MM.1S (cell line): ENCODE results near the gene NDRG2.
"Not testable (repeated sequence)": the region's sequence is repeated elsewhere in the genome, so short reads cannot be mapped to it uniquely, and the experiment has no call there.

ENCODE experiments used
- DNase-seq: peaks from one replicate; pipeline ENCODE4 v3.0.0-alpha.2; 2015
- H2AFZ ChIP-seq: fragments of 300-600 bp; sonication (generic); 2 replicates; pipeline ENCODE4 v1.6.0; 2016; ENCODE audit warnings: antibody characterized with exemption, low read length
- H3F3A ChIP-seq: fragments of 300-600 bp; sonication (generic); 2 replicates; pipeline ENCODE4 v1.6.1; 2016; ENCODE audit warnings: mild to moderate bottlenecking, antibody characterized with exemption, low read length, moderate library complexity, mixed read lengths; ENCODE audit not compliant: insufficient read depth
- H3K27ac ChIP-seq: fragments of 300-600 bp; sonication (generic); 2 replicates; pipeline ENCODE4 v1.5.1; 2016; ENCODE audit warnings: mild to moderate bottlenecking, low read length
- H3K27me3 ChIP-seq: fragments of 300-600 bp; sonication (generic); replicated peaks from 2 replicates; pipeline ENCODE4 v1.6.0; 2016; ENCODE audit warnings: low read length; ENCODE audit not compliant: insufficient read depth
- H3K36me3 ChIP-seq: fragments of 300-600 bp; sonication (generic); replicated peaks from 2 replicates; pipeline ENCODE4 v1.6.1; 2016; ENCODE audit warnings: mild to moderate bottlenecking, low read length, mixed read lengths; ENCODE audit not compliant: insufficient read depth
- H3K4me1 ChIP-seq: fragments of 300-600 bp; sonication (generic); 2 replicates; pipeline ENCODE4 v1.6.1; 2016; ENCODE audit warnings: low read length, mixed read lengths
- H3K4me2 ChIP-seq: fragments of 300-600 bp; sonication (generic); 2 replicates; pipeline ENCODE4 v1.6.0; 2016; ENCODE audit warnings: low read depth, low read length
- H3K4me3 ChIP-seq: fragments of 300-600 bp; sonication (generic); 2 replicates; pipeline ENCODE4 v1.5.1; 2016; ENCODE audit warnings: low read length, mixed read lengths
- H3K79me2 ChIP-seq: fragments of 300-600 bp; sonication (generic); 2 replicates; pipeline ENCODE4 v1.6.1; 2016; ENCODE audit warnings: mixed run types, low read length, mixed read lengths
- H3K9ac ChIP-seq: fragments of 300-600 bp; sonication (generic); 2 replicates; pipeline ENCODE4 v1.6.1; 2016; ENCODE audit warnings: low read length, mixed read lengths
- H3K9me2 ChIP-seq: fragments of 300-600 bp; sonication (generic); replicated peaks from 2 replicates; pipeline ENCODE4 v1.6.1; 2016; ENCODE audit warnings: mild to moderate bottlenecking, low read length, mixed read lengths; ENCODE audit not compliant: insufficient read depth
- H3K9me3 ChIP-seq: fragments of 300-600 bp; sonication (generic); replicated peaks from 2 replicates; pipeline ENCODE4 v1.6.1; 2016; ENCODE audit warnings: mild to moderate bottlenecking, low read length, mixed read lengths; ENCODE audit not compliant: insufficient read depth
- H4K20me1 ChIP-seq: fragments of 300-600 bp; sonication (generic); 2 replicates; pipeline ENCODE4 v1.6.1; 2016; ENCODE audit warnings: mild to moderate bottlenecking, low read length, moderate library complexity, mixed read lengths; ENCODE audit not compliant: insufficient read depth
- EZH2 ChIP-seq: fragments of 300-600 bp; sonication (generic); optimal IDR thresholded peaks from 2 replicates; pipeline ENCODE3; 2017; ENCODE audit warnings: low read depth, mild to moderate bottlenecking, antibody characterized with exemption, low read length, mixed read lengths
- EZH2phosphoT487 ChIP-seq: fragments of 300-600 bp; sonication (generic); IDR thresholded peaks from 2 replicates; pipeline ENCODE4 v1.6.1; 2018; ENCODE audit warnings: antibody characterized with exemption, low read length
- TF ChIP-seq, protein P1 (sequence below): fragments of 300-600 bp; sonication (generic); IDR thresholded peaks from 2 replicates; pipeline ENCODE4 v1.5.1; 2016; ENCODE audit warnings: antibody characterized with exemption, low read length, mixed read lengths

The NDRG2 gene

DNA sequence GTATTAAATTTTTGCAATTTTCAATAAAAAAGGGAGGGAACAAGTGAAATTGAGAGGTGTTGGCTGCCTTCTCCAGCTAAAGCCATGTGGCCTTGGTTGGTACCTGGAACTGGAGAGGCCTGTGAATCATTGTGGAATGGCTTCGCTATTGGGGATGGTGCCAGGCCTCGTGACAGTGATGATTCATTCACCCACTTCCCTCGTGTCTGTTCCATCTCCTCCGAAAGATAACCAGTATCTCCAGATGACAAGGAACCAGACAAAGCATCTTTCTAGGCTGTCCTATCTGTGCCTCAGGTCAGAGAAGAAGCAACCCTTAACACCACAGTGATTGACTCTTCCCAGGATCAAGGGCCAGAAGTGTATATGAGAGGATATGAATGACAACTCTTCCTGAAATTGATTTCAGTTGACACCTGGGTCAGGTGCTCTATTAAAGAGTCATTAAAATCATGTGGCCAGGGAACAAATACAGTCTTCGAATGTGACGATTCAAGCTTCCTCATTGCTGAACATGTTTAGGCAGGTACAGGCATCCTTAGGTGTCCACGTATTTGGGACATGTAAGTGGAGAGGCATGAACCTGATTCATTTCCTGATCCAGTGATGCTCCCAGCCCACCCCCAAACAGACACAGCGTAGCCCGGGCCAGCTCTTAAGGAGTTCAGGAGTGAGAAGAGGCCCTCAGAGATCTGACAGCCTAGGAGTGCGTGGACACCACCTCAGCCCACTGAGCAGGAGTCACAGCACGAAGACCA is 17.0 kb upstream of the NDRG2 start, which contains the start of gene RNASE7:
Gene RNASE7, plus strand, starts transcription at position 687 of the 758 bp plus-strand sequence. CDS start 631 bp downstream, outside the sequence.
- Histone ChIP-seq H3K4me2 (no peak within 1 kb of the TSS), H3K27me3 (no peaks in the 10 kb centered on the region), H3F3A (no peaks in the 10 kb centered on the region), H3K79me2 (no peaks in the 10 kb centered on the region), H2AFZ (no peak within 1 kb of the TSS), H3K9ac (no peak within 1 kb of the TSS), H3K9me2 (no peaks in the 10 kb centered on the region), H3K27ac (no peak within 1 kb of the TSS), H3K9me3 (no peaks in the 10 kb centered on the region), H3K36me3 (no peaks in the 10 kb centered on the region), H4K20me1 (no peaks in the 10 kb centered on the region), H3K4me1 (no peaks in the 10 kb centered on the region), H3K4me3 (no peak within 1 kb of the TSS)
- no peak for DNase-seq
- TF ChIP-seq EZH2phosphoT487, result no peak
- TF ChIP-seq, protein P1, sequence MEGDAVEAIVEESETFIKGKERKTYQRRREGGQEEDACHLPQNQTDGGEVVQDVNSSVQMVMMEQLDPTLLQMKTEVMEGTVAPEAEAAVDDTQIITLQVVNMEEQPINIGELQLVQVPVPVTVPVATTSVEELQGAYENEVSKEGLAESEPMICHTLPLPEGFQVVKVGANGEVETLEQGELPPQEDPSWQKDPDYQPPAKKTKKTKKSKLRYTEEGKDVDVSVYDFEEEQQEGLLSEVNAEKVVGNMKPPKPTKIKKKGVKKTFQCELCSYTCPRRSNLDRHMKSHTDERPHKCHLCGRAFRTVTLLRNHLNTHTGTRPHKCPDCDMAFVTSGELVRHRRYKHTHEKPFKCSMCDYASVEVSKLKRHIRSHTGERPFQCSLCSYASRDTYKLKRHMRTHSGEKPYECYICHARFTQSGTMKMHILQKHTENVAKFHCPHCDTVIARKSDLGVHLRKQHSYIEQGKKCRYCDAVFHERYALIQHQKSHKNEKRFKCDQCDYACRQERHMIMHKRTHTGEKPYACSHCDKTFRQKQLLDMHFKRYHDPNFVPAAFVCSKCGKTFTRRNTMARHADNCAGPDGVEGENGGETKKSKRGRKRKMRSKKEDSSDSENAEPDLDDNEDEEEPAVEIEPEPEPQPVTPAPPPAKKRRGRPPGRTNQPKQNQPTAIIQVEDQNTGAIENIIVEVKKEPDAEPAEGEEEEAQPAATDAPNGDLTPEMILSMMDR, result no peak
- TF ChIP-seq EZH2, result no peak

DNA sequence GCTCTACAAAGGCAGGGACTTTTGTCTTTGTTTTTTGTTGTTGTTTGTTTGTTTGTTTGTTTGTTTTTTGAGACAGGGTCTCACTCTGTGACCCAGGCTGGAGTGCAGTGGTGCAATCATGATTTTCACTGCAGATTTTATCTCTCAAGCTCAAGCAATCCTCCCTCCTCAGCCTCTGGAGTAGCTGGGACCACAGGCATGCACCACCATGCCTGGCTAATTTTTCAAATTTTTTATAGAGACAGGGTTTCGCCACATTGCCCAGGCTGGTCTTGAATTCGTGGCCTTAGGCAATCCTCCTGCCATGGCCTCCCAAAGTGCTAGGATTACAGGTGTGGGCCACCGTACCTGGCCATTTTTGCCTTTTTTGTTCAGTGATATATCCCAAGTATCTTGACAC is 16.1 kb upstream of the NDRG2 start:
- H3K9ac ChIP-seq, H3K27me3 ChIP-seq, H3K9me3 ChIP-seq, H3K27ac ChIP-seq, H3K79me2 ChIP-seq, H3K4me2 ChIP-seq, H2AFZ ChIP-seq, DNase-seq, H4K20me1 ChIP-seq, H3K36me3 ChIP-seq, H3K4me3 ChIP-seq, H3K9me2 ChIP-seq, H3F3A ChIP-seq, H3K4me1 ChIP-seq: not testable (repeated sequence)

DNA sequence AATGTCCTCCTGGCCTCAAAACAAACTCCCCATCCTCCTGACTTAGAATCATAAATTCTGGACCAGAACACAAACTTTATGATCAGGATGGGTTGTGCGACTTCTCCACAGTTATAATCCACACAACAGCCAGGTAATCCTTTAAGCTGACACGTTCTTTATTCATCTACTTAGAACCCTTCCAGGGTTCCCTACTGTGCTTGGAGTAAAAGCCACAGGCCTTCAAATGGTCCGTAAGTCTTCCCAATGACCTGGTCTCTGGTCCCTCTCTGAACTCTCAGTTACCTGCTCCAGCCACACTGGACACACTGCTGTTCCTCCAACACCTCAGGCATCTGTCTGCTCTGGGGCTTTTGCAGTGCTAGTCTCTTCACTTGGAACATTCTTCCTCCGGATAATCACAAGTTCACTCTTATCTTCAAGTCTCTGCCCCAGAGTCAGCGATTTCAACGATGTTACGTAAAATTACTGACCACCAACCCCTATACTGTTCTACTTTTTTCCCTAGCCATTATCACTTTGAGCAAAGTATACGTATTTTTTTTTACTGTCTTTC is 15.6 kb upstream of the NDRG2 start:
- DNase-seq, result no peak
- Histone ChIP-seq H2AFZ (no peak overlapping the region), H3K4me3 (no peak overlapping the region), H3K27me3 (no peaks in the 10 kb centered on the region), H3K9ac (no peak overlapping the region), H3K9me2 (no peaks in the 10 kb centered on the region), H3K27ac (no peak overlapping the region), H3K4me1 (no peaks in the 10 kb centered on the region), H4K20me1 (no peaks in the 10 kb centered on the region), H3K36me3 (no peaks in the 10 kb centered on the region), H3K79me2 (no peaks in the 10 kb centered on the region), H3K4me2 (no peak overlapping the region), H3F3A (no peaks in the 10 kb centered on the region), H3K9me3 (no peaks in the 10 kb centered on the region)
- TF ChIP-seq EZH2 (no peak), EZH2phosphoT487 (no peak)
- TF ChIP-seq, protein P1, result no peak
